Posterior vena cava (tissue), 2 donors: Measurements from ENCODE around the gene PROSER3. TPM values are rescaled to one million over a fixed set of nuclear protein-coding genes. Genes with fewer than 3 reads are reported as not detected.

ENCODE experiments used
- DNase-seq: peaks from one replicate; pipeline ENCODE4 v3.0.0-alpha.2; 2020; ENCODE audit warnings: low spot score
- intact Hi-C, 2 donors: fragments of 100-400 bp; cut with DNase I; formaldehyde crosslinking; loops; one replicate each; pipeline versions ENCODE4 v1.14.1 to v1.14.2; 2022 to 2023
- total RNA-seq, 2 donors: library from RNA; stranded (reverse); fragmentation: NEBNext Ultra II Directional; extraction: Animal tissue kit (Norgen Biotek cat#: 25700); gene quantifications; one replicate each; pipeline ENCODE4 v1.2.1, GENCODE V29; 2021
- donor health status: DM: yes; HTN: yes; CAD: no.
- donor health status: DM: yes; HTN: yes; CAD: no.

PROSER3 gene
- total RNA-seq, 2 donors from 2014 or later, result 18.4 to 19.3 TPM

DNA sequence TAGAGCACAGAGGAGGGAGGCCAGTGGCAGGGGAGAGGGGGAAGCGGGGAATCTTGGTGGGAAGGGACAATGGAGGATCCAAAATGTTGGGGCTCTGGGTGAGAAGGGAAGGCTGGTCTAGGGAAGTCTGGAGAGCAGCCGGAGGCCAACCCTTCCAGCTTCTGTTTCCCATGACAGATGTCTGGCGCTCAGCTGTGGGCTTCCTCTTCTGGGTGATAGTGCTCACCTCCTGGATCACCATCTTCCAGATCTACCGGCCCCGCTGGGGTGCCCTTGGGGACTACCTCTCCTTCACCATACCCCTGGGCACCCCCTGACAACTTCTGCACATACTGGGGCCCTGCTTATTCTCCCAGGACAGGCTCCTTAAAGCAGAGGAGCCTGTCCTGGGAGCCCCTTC lies 11.4 kb upstream of the PROSER3 start:
- DNase-seq, result no peak
- intact Hi-C loops, result loop anchor here in 1 of 2 donors (10.0 kb wide), 1 partner anchor 188 kb away; the partner anchor contains the start of gene LRFN3

DNA sequence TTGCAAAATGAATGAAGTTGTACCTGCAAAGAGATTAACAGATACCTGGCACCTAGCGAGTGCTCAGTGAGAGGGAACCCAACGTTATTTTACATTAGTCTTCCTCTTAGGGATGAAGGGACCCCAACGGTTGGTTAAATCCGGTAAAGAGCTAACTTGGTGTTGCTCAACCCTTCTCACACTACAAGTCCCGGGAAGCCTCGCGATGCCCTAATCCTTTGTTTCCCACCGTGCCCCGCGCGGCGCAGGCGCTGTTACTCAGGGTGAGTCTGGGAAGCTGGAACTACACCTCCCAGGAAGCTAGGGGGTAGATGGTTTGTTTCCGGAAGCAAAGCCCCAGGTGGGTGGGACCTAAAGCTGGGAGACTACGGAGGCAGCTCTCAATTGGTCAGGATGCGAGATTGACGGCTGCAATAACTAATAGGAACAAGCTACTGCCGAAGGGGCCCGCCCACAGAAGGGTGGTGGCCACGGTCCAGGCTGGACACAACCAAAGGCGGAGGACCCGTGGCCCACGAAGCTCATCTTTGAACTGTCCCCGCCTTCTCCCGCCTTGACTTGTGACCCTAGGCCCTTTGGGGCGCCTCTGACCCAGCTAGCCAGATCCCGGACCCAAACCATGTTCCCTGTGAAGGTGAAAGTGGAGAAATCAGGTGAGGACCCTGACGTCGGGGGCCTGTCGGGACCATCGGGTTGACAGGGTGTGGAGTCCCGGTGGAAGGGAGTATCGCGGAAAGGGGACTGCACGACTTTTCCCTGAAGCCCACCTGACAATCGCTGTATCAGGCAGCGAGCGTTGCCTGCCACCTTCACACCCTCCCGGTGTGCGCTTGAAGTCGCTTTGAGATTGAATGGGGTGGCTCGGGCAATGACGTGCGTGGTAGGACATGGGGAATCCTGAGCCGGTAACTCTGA lies 9.6 kb upstream of the PROSER3 start, which contains the start of gene LIN37:
TSS of gene LIN37 (plus strand) at position 471 of the 915 bp plus-strand sequence. CDS start at position 620, 149 bp downstream.
- peak; percentile 100 for DNase-seq
- intact Hi-C loops, result loop anchor here in 1 of 2 donors (10.0 kb wide), 1 partner anchor 186 kb away; the partner anchor contains the start of gene LRFN3

DNA sequence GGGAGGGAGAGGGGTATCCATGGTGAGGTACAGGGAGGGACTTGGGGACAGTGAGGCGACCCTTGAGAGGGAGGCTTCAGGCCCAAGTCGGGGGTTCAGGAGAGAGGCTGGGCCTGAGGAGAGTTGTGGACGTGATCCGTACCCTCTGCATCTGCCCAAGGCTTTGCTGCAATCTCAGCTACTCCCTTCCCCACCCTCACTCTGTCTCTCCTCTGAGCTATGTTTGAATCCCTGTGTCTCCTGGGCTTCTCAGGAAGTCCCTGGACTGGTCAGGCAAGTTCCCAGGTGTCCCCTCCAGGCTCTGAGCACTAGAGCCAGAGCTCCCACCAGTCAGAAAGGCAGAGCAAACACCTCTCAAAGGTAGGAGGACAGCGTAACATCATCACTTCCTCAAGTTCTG lies 7.8 kb upstream of the PROSER3 start:
- intact Hi-C loops, result no loop called here
- no peak for DNase-seq

DNA sequence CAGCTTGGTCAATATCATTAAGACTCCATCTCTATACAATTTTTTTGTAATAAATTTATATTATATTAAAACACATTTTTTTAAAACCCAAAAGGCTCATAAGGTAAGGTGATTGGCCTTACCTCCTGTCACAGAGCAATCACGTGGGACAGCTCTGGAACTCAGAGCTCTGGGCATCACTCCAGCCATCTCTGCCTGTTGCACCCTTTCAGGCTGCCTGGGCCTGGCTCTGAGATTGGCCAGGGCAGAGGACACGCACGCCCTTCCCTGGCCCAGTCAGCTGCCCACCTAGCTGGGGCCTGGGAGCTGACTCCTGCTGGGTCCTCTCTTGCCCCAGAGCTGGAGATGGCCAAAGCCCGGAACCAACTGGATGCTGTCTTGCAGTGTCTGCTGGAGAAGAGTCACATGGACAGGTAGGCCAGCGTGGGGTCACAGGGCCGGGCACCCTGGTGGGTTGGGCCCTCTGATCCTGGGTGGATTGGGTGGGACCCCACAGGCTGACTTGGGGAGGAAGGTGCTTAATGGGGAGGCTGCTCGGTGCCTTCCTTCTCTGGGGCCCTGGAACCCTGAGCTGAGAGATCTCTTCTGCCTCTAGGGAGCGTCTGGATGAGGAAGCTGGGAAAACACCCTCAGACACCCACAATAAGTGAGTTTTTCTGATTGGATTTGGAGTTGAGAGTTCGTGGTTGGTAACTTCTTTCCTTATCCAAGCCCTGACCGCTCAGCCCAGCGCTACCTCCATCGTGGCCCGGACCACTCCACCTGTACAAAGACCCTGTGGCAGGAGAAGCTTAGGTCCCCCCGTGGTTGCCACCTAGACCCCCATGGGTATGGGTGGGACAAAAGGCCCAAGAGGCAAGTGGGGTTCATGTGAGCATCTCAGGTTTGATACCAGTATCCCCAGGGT lies 5.9 kb upstream of the PROSER3 start:
- intact Hi-C loops, result no loop called here
- DNase-seq, result no peak

DNA sequence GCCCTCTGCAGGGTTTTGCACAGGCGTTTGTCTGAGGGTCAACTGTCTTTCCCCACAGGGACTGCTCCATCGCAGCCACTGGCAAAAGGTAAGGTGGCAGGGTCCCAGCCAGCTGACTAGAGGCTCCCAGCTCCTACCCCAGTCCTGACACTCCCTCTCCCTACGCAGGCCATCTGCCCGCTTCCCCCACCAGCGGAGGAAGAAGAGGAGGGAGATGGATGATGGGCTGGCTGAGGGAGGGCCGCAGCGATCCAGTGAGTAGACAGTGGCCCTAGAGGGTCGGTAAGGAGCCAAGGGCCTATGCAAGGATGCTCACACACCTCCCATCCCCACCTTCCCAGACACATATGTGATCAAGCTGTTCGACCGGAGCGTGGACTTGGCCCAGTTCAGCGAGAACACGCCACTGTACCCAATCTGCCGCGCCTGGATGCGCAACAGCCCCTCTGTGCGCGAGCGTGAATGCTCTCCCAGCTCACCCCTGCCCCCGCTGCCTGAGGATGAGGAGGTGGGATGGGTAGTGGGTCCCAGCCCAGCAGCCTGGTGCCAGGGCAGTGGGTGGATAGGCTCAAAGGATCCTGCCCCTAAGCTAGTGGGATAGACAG lies 5.1 kb upstream of the PROSER3 start:
- DNase-seq, result peak; percentile 83
- intact Hi-C loops, result no loop called here

DNA sequence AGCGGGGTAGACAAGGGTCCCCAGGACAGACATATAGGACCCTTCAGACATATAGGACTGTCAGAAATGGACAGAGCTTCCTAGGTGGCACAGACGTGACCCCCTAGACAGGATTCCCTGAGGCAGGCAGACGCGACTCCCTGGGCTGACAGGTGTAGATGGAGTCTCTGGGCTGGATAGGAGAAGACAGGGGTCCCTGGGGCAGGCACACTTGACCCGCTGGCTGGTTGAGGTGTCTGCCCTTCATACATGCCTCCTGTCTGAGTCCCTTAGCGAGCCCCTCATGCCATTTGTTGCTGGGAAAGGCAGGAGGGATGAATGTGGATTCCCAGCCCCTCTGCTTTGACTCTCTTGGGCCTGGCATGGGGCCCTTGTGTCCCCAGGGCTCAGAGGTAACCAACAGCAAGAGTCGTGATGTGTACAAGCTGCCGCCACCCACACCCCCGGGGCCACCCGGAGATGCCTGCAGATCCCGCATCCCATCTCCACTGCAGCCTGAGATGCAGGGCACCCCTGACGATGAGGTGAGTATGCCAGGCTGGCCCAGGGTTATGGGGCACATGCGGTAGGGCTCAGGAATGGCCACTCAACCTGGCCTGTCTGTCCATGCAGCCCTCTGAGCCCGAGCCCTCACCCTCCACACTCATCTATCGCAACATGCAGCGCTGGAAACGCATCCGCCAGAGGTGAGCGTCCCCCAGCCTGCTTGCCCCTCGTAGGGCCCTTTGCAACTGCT lies 4.2 kb upstream of the PROSER3 start:
- intact Hi-C loops, result no loop called here
- DNase-seq, result peak; percentile 83

DNA sequence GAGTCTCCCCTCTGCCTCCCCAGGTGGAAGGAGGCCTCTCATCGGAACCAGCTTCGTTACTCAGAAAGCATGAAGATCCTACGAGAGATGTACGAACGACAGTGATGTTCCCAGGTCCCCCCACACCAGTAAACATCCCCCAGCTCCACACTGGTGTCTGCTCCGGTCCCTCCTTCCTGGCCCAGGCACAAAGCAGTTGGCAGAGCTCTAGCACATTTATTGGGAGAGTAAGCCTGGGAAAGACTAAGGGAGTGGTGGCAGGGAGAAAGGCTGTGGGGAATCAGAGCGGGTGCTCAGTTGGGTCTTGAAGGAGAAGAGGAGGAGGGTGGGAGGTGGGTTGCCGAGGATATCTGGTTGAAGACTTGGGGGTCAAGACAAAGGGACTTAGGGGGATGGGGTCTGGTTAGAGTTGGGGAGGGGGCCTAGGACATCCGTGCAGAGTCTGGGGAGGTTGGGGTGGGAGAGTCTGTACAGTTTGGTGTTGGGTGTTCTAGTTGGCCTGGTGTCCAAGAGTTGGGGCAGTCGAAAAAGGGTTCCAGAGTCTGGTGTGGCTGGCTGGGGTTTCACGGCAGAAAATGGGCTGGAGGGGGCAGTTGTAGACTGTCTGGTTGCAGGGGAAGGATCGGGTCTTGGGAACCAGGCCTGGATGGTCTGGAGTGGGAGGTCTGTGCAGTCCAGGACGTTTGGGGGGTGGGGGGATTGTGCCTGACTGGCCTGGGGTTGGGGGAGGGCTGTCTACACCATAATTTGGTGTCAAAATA lies 3.4 kb upstream of the PROSER3 start:
- DNase-seq, result no peak
- intact Hi-C loops, result no loop called here

DNA sequence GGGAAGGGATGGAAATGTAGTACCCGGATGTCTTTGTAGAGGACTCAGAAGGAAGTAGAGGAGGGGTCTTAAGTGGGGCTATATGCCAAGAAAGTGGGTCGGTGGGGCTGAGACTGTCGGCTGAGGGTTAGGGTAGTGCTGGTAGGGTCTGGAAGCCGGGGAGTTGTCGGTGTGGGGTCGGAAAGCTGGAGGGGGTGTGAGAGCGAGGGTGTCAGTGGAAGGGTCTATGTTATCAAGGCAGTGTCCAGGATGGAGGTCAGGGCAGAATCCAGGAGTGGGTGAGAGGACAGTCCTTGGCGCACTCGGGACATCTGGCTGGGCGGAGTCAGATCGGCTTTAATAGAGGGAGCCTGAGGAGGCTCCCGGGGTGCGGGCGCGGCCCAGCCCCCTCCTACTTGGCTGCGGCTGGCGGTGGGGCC lies 2.8 kb upstream of the PROSER3 start:
- intact Hi-C loops, result no loop called here
- no peak for DNase-seq

DNA sequence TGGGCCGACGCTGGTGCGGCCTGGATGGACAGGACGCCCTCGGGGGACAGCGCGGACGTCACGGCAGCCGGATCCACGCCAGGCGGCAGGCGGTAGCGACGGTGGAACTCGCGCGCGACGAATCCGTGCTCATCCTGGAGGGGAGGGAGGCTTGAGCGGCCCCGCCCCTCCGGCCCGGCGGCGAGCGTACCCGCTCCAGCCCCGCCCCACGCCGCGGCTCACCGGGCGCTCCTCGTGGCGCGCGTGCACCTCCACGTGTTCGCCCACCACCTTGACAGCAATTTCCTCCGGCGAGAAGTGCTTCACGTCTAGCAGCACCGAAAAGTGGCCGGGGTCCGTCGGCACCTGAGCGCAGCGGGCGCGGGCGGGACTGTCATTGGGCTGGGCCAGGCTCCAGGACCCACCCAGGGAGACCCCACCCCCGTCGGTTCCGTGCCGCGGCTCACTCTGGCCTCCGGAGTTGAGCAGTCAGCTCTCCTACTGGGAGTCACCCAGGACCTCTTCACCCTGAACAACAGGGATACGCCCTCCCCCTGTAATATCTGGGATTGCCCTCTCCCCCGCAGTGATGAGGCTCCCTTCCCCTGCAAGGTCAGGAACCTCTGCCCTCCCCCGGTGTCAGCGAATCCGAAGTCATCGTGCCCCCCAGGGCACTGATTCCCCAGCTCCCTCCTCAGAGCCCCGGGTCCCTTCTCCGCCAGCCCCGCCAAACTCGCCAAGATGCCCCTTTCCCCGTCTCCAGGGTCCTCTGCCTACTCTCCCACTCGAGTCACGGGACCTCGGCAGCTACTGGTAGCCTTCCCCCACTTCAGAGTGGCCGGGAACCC lies 2.2 kb upstream of the PROSER3 start:
- DNase-seq, result peak; percentile 98
- intact Hi-C loops, result no loop called here

DNA sequence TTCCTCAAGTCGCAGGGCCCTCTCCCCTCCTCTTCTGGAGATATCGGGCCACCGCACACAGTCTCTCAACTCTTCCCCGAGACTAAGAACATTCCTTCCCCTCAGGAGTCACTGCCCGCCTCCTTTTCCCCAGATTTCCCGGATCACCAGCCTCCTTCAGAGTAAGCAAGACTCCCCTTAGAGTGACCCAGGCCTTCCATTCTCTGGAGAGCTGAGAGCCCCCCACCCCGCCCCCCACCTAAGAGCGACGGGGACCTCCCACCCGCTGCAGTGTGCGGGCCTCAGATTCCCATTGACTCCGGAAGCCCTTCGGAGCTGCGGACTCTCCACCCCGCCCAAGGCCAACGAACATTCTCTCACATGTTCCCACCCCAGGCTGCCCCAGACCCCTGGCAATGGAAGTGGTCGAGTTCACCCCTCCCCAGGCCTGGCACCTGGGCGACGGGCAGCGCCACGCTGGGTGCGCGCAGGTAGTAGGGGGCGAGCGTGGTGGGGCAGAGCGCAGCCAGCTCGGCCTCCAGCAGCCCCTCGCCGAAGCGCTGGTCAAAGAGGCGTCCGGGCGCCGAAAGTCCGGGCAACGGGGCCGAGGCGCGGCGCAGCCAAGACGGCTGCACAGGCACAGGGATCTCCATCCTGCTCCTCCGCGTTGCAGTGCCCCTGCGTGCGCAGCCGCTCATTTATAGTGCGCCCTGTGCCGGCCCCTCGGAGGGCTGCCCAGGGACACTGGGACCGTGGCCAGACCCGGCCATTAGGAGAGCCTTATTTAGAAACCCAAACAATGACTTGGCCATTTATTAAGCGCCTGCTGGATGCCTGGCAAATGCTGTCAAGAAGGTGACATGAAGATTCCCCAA lies 1.4 kb upstream of the PROSER3 start, which contains the start of gene HSPB6:
TSS of gene HSPB6 (minus strand) at position 653 of the 854 bp plus-strand sequence. CDS start at position 632, 21 bp downstream.
- DNase-seq, result peak; percentile 96
- intact Hi-C loops, result no loop called here

DNA sequence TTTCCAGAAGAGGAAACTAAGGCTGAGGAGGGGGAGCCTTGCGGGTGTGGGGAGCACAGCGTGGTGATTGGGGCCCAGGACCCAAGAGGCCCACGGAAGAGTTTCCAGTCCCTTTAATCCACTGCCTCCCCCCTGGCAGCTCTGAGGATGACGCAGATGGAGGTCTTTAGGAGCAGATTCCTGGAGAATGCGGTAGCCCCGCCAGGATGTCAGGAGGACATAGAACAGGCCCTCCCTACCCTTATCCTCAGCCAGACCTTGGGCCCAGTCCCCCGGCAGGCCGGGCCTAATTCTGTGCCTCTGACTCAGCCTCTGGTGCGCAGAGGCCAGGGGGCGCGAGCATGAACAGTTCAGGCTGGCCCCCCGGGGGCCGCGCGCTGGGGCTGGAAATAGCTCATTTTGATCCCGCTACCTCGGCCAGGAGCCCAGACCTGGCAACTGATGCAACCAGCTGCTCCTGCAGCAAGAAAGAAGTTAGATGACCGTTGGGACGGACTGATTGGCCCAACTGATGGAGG lies 686 bp upstream of the PROSER3 start:
- intact Hi-C loops, result no loop called here
- peak; percentile 98 for DNase-seq

DNA sequence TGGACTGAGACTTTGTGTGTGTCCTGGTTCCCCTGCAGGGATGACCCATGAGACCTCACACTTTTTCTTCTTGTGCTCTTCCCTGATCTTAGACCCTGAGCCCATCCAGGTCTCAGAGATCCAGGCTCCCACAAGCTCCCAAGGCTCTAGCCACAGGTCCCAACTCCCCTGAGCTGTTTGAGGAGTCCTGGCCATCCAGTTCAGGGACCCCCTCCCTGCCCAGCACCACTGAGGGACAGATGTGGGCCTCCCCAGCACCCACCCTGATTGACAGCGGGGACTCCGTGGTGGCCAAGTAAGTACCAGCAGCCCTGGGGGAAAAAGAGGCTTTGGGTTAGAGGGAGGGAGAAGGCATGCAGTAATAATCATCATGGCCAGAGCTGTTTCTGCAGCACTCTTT lies 1.7 kb downstream of the PROSER3 start:
- intact Hi-C loops, result no loop called here
- DNase-seq, result no peak

DNA sequence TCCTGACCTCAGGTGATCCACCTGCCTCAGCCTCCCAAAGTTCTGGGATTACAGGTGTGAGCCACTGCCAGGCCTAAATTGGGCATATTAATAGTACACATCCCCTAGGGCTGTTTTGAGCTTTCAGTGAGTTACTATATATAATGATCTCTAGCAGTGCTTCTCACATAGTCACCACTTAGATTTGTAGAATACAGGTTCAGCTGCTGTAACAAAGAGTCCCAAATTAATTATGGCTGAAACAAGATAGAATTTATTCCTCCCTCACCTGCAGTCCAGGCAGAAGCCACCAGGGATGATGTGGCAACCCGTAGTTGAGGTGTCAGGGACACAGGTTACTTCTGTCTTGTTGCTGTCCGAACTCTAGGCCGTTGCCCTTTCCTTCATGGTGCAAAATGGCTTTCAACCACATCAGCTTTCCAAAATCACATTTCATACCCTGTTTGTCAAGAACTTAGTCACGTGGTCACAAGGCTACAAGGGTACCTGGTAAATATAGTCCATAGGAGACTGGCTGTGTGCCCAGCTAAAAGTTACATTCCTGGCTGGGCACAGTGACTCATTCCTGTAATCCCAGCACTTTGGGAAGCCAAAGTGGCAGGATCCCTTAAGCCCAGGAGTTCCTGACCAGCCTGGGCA lies 2.9 kb downstream of the PROSER3 start:
- no peak for DNase-seq
- intact Hi-C loops, result no loop called here

DNA sequence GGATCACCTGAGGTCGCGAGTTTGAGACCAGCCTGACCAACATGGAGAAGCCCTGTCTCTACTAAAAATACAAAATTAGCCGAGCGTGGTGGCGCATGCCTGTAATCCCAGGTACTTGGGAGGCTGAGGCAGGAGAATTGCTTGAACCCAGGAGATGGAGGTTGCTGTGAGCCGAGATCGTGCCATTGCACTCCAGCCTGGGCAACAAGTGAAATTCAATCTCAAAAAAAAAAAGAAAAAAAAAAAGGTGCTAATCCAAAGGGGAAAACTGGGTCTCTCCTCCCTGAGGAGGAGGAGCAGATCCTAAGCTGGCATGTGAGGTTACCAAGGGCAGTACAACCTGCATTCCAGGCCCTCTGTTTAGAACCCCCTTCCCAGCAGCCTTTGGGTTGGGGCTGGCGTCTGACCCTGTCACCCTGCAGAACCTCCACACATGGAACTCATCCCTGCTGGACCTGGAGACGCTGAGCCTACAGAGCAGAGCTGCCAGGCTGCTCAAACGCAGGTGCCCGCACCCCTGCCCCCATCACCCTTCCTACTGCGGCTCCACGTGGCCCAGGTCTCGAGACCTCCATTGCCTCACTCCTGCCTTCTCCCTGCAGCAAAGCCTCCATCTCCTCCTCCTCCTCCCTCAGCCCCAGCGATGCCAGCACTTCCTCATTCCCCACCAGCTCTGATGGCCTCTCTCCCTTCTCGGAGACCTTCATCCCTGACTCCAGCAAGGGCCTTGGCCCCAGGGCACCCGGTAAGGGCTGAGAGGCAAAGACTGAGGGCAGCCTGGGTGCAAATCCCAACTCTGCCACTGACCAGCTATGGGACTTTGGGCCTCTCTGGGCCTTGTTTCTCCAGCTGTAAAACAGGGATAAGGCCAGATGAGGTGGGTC lies 6.7 kb downstream of the PROSER3 start:
- no peak for DNase-seq
- intact Hi-C loops, result no loop called here
